ENCODE measurements around the gene BRD7.

BRD7 gene

DNA sequence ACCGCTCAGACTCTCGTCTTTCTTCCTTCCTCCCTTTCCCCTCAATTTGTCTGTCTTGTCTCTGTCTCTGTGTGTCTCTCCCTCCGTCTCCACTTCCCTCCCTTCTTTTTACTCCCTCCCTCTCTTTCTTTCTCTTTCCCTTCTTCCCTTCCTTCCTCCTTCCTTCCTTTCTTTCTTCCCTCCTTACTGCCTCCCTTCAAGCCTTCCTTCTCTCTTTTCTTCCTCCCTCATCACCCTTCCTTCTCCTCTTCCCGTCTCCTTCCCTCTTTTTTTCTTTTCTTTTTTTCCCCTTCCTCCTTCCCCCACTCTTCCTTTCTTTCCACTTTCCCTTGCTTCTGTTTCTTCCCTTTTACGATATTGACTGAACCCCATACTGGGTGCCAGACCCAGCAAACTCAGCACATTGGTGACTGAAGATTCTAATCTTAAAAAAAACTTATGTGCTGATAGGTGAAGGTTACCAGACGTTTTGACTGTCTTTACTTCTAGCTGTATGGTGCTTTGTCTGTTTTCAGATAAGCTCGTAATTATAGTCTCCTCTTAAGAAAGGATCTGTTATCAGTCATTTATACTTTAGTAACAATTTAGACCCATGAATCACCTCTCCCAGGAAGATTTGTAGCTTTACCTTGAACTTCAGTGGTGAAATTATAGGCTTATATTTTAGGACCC, 481 bp upstream of the BRD7 start (continued):
- peak; percentile 80 for TF ChIP-seq ZNF148 (tag by site-specific recombination; IDR thresholded peaks at IDR 0.05; ENCODE audit: borderline replicate concordance)

DNA sequence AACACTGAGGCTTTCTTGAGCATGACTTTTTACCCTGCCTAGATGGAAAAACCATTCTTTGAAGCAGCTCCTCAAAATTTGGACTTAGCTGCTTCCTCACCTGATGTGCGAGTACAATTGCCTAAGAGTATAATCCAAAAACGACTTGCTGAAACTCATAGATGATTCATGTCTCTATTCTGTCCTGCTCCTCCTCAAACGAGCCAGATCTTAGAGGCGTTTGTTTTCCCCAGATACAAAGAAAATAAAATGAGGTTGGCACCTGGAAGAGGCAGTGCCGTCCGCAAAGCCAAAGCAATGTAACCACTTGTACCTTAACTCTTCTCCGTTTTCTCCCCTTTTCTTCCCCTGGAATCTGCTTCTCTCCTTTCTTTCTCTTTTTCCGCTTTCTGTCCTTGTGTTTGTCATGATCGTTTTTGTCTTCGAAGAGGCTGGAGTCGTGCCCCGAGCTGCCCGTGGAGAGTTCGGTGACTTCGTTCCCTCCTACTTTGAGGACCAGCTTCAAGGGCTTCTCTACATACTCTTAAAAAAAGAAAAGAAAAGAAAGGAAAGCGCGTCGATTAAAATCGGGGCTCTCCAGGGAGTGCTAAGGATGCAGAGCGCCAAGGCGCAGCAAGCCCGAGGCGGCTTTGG, 895 bp downstream of the BRD7 start:
- CTCF ChIA-PET, result interaction anchor here (0.6 to 2.1 kb wide), 6 partner anchors 13 to 439 kb away, joined by 3 to 19 read pairs (median 4); no protein-coding TSS in a partner anchor
- POLR2A ChIA-PET, result no interaction called here
- Histone ChIP-seq H3K27ac (ENCODE audit: extremely low read depth, low read depth, low read length) (peak overlapping the region; percentile 83), H3K4me1 (ENCODE audit: control insufficient read depth, insufficient read depth, low read length) (no peaks in the 10 kb centered on the region), H3K36me3 (ENCODE audit: control insufficient read depth in 2 of 2, insufficient read depth in 1 of 2, low read length in 2 of 2) (peaks cover 28 to 49% of the 10 kb centered on the region in 2 experiments), H3K4me3 (ENCODE audit: low read depth, low read length) (peak overlapping the region; percentile 61), H3K9me3 (ENCODE audit: control insufficient read depth, insufficient read depth, low read depth, low read length) (no peaks in the 10 kb centered on the region)
- peak; percentile 71 for TF ChIP-seq ZNF335 (tag by site-specific recombination; conservative IDR thresholded peaks at IDR 0.05)
- peak; percentile 85 for TF ChIP-seq PRDM1 (tag by site-specific recombination; IDR thresholded peaks at IDR 0.05)
- peak; percentile 96 for TF ChIP-seq SCRT2 (tag by site-specific recombination; IDR thresholded peaks at IDR 0.05)
- TF ChIP-seq ZNF2 (tag by site-specific recombination; IDR thresholded peaks at IDR 0.05), result no peak
- TF ChIP-seq ZNF544 (tag by site-specific recombination; IDR thresholded peaks at IDR 0.05), result no peak
- 0 out of 2 replicates have a peak, but pooled peaks have one; percentile 46 for TF ChIP-seq ZBTB17 (tag by site-specific recombination; IDR thresholded peaks at IDR 0.05)

DNA sequence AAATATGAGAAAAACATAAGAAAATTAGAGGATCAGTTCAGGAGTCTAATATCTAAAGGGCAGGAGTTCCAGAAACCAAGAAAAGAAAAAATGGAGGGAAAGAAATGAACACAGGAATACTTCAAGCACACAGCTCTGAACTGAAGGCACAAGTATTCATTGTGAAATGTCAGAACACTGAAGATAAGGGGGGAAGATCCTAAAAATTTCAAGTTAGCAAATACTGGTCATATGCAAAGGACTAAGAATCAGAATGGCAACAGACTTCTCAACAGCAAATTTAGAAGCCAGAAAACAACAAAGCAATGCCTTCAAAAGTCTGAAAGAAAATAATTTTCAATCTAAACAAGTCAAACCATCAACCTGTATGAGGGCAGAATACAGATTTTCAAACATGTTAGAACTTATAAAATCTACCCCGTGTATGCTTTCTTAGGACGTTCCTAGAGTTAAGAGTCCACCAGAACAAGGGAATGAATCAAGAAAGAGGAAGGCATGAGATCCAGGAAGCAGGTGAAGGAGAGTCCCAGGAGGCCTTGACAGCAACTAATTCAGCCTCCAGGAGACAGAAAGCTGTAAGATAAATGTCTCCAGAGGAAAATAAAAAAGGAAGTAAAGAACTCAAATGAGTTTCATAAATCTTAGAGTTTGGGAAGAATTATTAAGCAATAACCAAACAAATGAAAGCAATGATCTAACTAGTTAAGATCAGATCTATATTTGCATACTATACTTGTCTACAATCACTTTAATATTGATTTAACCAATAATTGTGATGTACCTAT, 2.8 kb downstream of the BRD7 start:
- Histone ChIP-seq H3K9me3 (ENCODE audit: control insufficient read depth, insufficient read depth, low read depth, low read length) (no peaks in the 10 kb centered on the region), H3K27ac (ENCODE audit: extremely low read depth, low read depth, low read length) (no peak overlapping the region), H3K36me3 (ENCODE audit: control insufficient read depth in 2 of 2, insufficient read depth in 1 of 2, low read length in 2 of 2) (peaks cover 32 to 68% of the 10 kb centered on the region in 2 experiments), H3K4me3 (ENCODE audit: low read depth, low read length) (no peak overlapping the region), H3K4me1 (ENCODE audit: control insufficient read depth, insufficient read depth, low read length) (no peaks in the 10 kb centered on the region)
- TF ChIP-seq ZNF10 (tag by site-specific recombination; IDR thresholded peaks at IDR 0.05) (peak; percentile 84), KLF8 (tag by site-specific recombination; IDR thresholded peaks at IDR 0.05) (no peak)
- ChIA-PET POLR2A (no interaction called here), CTCF (interaction anchor here (1.0 to 2.2 kb wide), 3 partner anchors 11 to 340 kb away, joined by 3 to 19 read pairs (median 7); partner anchors contain the start of gene CNEP1R1)

GRCh38 chr16:50363656-50364055, 5.1 kb downstream of the BRD7 start:
- POLR2A ChIA-PET, result no interaction called here
- H3K4me1 ChIP-seq (ENCODE audit: control insufficient read depth, insufficient read depth, low read length), result no peaks in the 10 kb centered on the region
- peaks cover 32 to 91% of the 10 kb centered on the region in 2 experiments for H3K36me3 ChIP-seq (ENCODE audit: control insufficient read depth in 2 of 2, insufficient read depth in 1 of 2, low read length in 2 of 2)

GRCh38 chr16:50360779-50361178, 8.0 kb downstream of the BRD7 start:
- H3K36me3 ChIP-seq (ENCODE audit: control insufficient read depth in 2 of 2, insufficient read depth in 1 of 2, low read length in 2 of 2), result peaks cover 30 to 96% of the 10 kb centered on the region in 2 experiments
- no peak overlapping the region for H3K27ac ChIP-seq (ENCODE audit: extremely low read depth, low read depth, low read length)
- no peak overlapping the region for H3K4me3 ChIP-seq (ENCODE audit: low read depth, low read length)
- ChIA-PET POLR2A (no interaction called here), CTCF (interaction anchor here (0.5 to 2.6 kb wide), 12 partner anchors 9 to 445 kb away, joined by 3 to 12 read pairs (median 4); no protein-coding TSS in a partner anchor)
- TF ChIP-seq PRDM4 (tag by site-specific recombination; IDR thresholded peaks at IDR 0.05) (no peak), ZNF560 (tag by site-specific recombination; IDR thresholded peaks at IDR 0.05; ENCODE audit: borderline replicate concordance) (no peak), ZNF623 (tag by site-specific recombination; IDR thresholded peaks at IDR 0.05) (no peak), ZNF335 (tag by site-specific recombination; conservative IDR thresholded peaks at IDR 0.05) (no peak), ZNF626 (tag by site-specific recombination; IDR thresholded peaks at IDR 0.05) (no peak)
- no peaks in the 10 kb centered on the region for H3K4me1 ChIP-seq (ENCODE audit: control insufficient read depth, insufficient read depth, low read length)
- no peaks in the 10 kb centered on the region for H3K9me3 ChIP-seq (ENCODE audit: control insufficient read depth, insufficient read depth, low read depth, low read length)

More at GRCh38 chr16:50363656-50364055, 5.1 kb downstream of the BRD7 start:
- no peak for TF ChIP-seq ZNF10 (tag by site-specific recombination; IDR thresholded peaks at IDR 0.05)
- TF ChIP-seq ZNF121 (tag by site-specific recombination; IDR thresholded peaks at IDR 0.05), result peak; percentile 65; the same call in 1 of the 2 replicates
- Histone ChIP-seq H3K9me3 (ENCODE audit: control insufficient read depth, insufficient read depth, low read depth, low read length) (no peaks in the 10 kb centered on the region), H3K4me3 (ENCODE audit: low read depth, low read length) (no peak overlapping the region), H3K27ac (ENCODE audit: extremely low read depth, low read depth, low read length) (no peak overlapping the region)
- CTCF ChIA-PET, result interaction anchor here (0.6 to 2.3 kb wide), 3 partner anchors 9 to 302 kb away, joined by 3 to 7 read pairs (median 6); no protein-coding TSS in a partner anchor

All from HEK293 (cell line).